Measurements from ENCODE around the gene TUBGCP3.
"Not testable (repeated sequence)": the region's sequence is repeated elsewhere in the genome, so short reads cannot be mapped to it uniquely, and the experiment has no call there.

TUBGCP3 gene

DNA sequence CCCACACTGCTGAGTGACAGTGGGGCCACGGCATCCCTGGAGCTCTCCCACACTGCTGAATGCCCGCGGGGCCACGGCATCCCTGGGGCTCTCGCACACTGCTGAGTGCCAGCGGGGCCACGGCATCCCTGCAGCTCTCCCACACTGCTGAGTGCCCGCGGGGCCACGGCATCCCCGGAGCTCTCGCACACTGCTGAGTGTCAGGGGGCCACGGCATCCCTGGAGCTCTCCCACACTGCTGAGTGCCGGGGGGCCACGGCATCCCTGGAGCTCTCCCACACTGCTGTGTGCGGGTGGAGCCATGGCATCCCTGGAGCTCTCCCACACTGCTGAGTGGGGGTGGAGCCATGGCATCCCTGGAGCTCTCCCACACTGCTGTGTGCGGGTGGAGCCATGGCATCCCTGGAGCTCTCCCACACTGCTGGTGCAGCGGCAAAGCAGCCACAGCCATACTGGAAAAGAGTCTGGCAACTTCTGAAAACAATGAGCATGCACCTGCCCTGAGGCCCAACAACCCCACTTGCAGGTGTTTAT is 8.6 kb downstream of the TUBGCP3 start:
- DNase-seq, result peak in 1 of 56 donors; percentile 17

DNA sequence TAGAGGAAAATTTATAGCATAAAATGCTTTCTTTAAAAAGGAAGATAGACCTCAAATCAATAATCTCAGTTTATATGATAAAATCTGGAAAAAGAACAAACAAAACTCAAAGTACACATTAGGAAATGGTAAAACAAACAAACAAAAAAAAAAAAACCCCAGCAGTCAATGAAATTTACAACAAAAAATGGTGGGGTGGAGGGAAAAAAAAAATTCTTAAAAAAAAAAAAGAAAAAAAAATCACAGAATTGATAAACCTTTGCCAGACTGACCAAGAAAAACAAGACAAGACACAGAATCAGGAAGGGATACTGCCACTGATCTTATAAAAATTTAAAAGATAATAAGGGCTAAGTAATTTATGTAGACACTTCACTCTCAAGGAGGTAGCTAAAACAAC is 11.2 kb downstream of the TUBGCP3 start:
- DNase-seq, result no peak

DNA sequence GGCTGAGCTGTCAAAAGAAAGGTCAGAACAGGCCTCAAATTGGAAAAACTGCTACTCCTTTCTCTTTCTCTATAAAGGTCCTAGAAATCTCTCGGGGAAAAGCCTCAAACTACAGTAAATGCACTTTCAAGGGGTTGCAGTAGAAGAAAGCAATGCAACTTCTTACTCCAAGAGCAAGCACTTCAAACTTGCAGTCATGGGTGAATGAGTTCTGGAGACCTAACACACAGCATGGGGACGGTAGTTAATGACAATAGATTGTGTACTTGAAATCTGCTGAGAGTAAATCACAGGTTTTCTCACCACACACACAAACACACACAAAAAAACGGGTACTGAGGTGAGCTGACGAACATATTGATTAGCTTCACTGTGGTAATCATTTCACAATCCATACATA is 11.8 kb downstream of the TUBGCP3 start:
- no peak for DNase-seq

DNA sequence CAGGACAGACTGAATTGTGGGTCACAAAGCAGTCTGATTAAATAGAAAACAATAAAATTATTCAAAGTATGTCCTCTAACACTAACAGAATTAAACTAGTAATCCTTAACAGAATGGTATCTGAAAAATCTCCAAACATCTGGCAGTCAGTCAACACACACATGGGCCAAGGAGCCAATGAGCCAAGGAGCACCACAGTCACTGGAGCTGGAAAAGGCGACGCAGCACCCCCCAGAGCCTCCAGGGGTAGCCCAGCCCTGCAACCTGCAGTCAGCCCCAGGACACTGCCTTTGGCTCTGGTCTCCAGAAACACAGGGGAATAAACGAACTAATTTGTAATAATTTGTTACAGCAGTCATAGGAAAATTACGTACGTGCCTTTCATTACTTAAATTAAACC is 12.3 kb downstream of the TUBGCP3 start:
- DNase-seq, result no peak

DNA sequence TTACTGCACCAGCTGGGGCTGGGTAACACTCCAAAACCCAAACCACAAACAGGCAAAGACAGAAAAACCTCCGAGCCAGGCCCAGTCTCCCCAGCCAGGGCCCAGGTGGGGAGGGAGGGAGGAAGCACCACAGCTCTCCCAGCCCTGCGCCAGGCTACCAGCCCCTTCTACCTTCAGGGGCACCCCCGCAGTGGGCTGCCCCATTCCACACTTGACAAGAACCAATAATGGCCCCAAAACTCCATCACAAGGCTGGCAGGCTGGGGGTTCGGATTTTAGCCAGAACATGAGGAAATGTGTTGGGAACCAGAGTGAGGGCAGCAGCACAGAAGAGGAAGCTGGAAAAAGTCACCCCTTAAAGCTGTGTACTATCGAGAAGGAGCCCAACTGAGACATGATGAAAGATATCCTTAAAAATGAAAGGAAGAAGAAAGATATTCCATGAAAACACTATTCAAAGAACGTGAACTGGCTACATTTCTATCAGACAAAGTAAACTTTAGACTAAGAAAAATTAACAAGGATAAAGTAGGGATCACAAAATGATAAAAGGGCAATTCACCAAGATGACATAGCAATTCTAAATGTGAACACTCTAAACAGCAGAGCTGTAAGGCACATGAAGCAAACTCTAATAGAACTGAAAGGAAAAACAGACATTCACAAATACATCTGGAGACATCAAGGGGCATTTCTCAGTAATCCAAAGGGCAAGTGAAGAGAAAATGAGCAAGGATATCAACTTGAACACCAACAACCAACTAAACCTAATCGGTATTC is 12.9 kb downstream of the TUBGCP3 start:
- DNase-seq, result no peak

DNA sequence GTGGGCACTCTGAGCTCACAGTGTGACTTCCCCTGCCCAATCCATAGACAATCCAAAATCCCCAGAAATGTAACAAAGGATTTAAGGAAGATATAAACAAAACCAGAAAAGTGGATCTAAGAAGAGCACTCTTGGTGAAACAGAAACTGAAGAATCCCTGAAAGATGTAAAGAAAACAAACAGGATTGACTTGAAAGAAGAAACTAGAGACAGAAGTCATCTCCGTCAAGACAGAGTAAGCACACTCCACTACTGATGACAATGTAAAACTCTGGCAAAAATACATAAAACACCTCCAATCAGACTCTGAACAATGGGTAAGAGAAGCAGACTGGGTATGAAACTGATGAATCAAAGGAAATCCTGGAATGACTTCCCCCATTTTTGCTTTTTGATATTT is 13.5 kb downstream of the TUBGCP3 start:
- DNase-seq, result no peak

DNA sequence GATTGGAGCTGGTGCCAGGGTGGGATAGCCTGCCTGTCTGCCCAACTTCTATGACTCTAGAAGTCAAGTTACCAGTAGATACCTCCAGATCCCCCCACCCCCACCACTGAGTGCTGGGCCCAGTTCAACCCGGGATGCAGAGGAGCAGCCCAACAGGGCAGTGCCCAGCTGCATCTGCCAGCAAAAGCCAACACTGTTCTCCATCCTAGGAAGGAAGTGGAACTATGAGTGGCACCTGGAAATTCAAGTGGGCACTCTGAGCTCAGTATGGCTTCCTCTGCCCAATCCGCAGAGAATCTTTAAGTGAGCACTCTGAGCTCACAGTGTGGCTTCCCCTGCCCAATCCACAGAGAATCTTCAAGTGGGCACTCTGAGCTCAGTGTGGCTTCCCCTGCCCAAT is 14.2 kb downstream of the TUBGCP3 start:
- no peak for DNase-seq

DNA sequence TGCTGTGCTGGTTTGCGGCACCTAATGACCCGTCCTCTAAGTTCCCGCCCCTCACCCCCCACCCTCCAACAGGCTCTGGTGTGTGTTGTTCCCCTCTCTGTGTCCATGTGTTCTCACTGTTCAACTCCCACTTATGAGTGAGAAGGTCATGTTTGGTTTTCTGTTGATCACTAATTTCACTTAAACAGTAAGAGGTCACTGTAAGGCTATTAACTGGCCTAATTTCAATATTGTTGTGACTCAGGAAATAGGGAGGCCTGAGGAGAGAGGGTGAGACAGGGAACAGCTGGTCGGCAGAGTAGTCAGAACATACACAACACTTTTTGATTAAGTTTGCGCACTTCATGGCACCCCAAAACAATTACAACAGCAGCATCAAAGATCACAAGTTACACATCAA is 15.6 kb downstream of the TUBGCP3 start:
- no peak for DNase-seq

DNA sequence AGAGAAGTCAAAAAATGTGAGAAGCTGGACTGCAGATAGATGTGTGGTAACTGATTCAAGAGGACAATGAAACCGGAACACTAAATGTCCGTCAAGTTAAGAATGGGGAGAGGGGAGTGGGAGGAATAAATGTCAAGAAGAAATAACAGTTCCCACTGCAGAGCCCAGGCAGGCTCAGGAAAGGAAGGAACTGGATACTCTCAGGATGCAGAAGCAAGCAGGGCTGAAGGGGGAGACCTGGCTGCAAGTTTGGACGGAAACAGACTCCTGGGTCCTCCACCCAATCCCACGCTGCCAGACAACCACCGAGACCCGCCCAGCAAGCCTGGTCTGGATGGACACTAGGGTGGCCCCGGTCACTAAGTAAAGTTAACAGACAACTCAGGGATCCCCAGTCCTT is 18.1 kb downstream of the TUBGCP3 start:
- DNase-seq, result no peak

DNA sequence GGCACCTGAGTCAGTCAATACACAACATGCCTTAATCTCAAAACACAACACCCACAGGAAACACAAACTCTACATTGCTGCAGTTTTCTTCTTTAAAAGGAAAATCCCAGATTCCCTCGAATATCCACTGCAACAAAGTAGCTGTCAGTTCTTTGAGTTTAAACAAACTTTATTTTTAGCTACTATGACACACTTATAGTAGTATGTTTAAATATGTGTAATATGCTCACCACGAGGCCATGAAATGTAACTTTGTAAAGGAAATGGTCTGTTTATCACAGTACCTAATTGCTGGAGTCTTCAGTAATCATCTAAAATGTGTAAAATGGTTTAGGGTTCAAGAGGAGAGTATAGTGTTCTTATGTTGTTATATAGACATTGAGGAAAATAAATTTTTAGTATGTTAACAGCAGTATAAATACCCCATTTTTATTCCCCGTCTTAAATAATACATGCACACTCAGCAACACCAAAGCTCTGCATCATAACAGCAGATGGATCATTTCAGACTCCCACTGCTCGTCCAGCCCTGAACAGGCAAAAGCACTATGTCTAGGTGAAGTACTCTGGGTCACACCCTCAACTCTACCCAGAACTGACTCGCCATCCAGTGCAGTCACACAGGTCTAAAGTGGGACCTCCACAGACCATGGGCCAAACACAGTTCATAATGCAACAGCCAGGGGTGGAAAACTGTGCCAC is 20.6 kb downstream of the TUBGCP3 start:
- DNase-seq, result no peak

DNA sequence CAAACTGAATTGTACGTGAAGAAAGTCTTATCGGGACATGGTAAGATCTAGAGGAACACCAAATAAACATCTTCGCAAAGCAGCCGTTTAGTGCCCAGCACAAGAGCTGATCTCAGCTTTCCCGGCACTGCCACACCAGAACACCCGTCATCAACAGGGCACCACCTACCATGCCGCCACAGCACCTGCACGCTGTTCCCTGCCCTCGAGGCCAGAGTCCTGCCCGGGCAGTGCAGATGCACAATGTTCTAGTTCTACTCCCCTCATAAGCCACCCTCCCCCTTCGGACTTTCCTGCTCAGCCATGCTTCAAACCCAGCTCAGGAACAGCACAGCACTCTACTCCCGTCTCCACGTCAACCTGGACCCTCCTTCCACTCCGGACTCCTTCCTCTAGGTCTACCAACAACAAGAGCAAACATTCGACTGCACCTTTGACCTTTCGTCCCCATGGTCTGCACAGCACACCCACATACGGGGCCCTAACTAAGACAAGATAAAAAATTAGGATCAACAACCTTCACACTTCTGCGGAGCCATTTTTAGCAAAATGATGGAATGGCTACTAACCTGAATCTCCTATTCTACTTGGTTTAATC is 25.1 kb downstream of the TUBGCP3 start:
- no peak for DNase-seq

DNA sequence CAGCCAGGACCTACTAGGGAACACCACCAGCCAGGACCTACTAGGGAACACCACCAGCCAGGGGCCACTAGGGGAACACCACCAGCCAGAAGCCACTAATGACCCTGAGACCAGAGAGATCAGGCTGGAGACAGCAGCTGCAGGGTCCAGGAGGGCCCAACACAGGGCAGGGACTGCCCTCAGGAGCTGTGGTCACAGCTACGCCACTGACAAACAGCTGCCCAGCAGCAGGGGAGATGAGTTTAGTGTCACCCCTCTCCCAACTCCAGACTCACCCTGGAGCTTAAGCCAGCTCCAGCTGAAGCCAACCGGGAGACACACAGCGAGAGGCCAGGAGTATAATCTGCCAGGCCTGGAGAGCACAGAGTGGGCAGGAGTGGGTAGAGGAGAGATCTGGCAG is 25.7 kb downstream of the TUBGCP3 start:
- DNase-seq, result no peak

DNA sequence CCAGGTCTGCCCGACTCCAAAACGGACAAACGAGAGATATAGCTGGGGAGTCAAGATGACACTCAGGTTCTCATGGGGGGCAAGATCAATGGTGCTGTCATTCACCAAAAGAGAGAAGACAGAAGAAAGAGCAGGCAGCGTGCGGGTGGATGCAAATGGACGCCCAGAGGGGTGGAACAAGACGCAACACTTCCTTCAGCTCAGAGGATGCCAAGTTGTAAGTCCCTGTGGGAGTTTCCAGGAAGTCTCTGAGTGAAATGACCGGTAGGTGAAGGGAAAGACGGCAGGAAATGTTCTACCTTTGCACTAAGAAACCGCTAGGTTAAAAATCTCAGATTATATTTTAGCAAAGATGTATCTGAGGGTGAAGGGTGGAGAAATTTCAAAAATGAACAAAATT is 26.5 kb downstream of the TUBGCP3 start:
- no peak for DNase-seq

DNA sequence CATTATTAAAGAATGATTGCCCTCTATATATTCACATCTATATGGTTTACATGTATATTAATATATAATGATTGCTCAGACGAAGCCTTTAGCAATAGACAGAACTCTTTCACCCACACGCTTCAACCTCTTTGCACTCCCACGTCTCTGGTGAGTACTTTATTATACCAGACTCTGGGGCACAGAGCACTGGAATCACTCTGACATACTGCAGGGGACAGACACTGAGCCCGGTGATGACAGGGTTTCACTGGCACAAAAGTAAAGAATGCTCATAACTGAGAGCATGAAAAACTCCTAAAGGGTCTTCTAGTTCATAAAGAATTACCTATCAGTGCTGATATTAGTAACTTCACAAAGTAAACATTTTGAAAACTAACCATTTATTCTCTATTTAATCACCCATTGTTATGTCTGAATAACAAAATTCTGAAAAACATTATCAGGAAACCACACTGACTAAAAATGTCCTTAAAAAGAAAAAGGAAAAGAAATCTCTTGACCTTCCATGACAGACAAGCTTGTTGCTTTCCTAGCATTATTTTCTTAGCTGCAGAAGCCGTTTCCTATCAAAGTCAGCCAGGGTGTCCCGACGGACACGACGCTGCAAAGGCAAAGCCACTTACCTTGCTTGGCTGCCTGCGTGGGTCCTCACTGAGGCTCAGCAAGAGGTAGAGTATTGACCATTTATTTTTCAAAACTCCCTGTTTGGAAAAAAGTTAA is 29.1 kb downstream of the TUBGCP3 start:
- DNase-seq, result no peak

DNA sequence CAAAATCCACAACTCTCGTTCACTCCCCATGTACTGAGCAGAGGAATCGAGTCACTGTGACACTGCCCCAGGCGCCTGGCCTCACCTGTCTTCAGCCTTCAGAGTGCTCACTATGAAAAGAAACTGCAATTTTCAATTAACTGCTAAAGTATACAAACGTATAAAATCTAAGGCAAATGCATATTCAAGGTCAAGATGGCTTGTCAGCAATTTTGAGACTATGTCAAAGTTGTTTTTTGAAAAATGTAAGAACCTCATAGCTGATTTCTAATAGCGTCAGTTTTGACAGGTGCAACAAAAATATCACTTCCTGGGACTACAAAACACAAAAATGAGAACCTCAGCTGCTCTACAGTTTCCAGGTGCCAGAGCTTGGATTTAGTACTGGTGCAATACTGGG is 31.4 kb downstream of the TUBGCP3 start:
- DNase-seq, result no peak

DNA sequence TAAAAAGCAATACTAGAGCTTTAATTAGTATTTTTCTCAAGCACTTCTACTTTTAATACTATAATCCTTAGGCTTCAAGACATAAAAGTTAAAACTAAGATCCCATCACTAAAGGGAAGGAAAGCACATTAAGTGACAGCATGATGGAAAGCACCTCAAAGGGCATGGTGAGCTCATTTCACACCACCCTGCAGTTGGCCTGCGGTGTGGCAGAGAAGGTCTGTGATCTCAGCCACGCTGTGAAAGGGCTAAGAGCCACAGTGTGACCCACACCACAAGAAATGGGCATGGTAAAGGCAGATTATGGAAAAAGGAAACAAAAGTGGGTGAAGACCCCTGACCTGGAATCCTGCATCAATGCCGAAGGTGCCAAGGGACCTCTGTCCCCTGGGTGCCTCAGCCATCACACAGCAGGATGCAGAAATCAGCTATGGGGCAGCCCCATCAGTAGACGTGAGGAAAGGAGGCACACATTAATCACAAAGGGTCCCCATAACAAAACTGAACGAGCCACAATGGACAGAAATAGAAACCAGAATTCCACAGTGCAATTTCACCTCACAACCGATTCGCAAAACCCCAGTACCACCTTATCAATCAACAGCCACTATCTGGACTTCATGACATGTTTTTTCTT is 33.6 kb downstream of the TUBGCP3 start:
- DNase-seq, result no peak

DNA sequence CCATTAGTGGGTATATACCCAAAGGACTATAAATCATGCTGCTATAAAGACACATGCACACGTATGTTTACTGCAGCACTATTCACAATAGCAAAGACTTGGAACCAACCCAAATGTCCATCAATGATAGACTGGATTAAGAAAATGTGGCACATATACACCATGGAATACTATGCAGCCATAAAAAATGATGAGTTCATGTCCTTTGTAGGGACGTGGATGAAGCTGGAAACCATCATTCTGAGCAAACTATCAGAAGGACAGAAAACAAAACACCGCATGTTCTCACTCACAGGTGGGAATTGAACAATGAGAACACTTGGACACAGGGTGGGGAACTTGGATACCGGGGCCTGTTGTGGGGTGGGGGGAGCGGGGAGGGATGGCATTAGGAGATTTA is 39.0 kb downstream of the TUBGCP3 start:
- DNase-seq, result not testable (repeated sequence)

DNA sequence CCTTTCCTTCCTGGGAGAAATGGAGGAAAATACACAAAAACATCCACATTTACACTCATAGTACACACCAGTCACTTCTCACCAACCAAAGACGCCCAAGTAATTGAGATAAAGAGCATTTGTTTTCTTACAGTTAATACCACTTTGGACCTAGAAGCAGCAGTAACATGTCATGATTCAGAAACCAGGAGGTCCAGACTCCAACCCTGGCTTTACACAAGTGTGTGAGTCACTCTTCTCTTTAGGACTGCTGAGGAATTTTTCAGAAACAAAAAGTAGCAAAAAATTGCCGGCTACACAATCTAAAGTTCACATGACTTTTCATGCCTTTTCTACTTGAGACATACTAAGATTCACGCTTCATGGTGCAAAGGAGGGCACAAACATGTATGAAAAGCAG is 42.1 kb downstream of the TUBGCP3 start:
- no peak for DNase-seq

DNA sequence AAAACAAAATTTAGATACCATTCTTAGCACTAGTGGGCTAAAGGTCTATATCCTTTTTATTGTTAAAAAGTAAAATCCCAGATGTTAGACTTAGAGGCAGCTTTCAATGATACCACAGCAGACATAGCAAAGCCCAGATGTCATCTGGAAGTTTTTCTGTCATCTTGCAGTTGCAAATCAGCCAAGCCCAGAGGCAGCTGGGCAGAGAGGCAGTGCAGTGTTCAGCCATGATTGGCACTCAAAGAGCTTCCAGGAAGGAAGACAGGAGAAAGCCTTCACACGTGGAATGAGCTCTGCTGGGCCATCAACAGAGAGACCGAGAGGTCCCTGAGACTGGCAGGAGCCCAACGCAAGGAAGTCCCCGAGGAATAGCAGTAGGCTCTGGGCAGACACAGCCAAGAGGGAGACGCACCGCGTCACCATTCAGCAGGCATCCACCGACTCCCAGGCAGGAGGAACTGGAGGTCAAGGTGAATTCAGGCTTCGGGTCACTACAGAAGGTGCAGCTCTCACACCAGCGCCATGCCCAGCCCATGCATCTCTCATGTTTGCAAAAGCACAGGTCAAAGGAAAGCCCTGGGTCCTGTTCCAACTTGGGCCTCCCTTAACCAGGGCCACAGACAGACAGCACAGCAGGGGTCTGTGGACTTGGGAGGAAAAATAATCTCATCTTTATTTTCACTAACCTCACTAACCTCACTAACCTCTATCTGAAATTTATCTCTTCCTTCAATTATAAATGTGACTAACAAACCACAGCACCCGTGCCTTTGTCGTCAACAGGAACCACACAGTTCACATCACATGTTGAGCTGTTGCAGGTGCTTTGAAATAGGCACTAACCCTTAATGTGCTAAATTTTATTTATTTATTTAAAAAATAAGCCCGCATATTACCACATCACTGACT is 54.9 kb downstream of the TUBGCP3 start:
- DNase-seq, result no peak

DNA sequence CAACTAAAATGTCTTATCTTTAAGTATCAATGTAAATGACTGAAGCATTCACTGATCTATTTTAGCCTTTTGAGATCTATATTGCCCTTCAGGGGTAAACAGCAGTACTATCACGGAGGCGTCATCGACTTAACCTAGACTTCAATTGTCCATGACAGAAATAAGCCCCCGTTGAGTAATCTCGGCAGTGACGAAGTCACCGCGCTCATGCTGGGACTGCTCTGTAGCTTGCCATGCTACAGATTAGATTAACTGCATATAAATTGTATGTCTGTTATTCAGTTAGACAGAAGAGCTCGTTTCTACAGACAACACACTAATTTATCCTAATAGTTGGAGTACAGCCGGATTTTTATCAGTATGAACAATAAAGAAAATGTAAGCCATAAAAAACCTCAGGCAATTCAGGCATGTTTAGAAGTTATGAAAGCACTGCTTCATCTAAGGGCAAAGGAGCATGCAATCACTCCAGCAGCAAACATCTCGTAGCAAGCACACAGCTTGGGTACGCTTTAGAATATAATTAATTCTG is 56.6 kb downstream of the TUBGCP3 start:
- no peak for DNase-seq
